Measurements from ENCODE around the gene GRAMD2B. TPM values are rescaled to one million over a fixed set of nuclear protein-coding genes. Genes with fewer than 3 reads are reported as not detected.

GRAMD2B gene
- total and polyA plus RNA-seq, 9 donors: 19.2 to 99.0 (median 32.2) TPM

DNA sequence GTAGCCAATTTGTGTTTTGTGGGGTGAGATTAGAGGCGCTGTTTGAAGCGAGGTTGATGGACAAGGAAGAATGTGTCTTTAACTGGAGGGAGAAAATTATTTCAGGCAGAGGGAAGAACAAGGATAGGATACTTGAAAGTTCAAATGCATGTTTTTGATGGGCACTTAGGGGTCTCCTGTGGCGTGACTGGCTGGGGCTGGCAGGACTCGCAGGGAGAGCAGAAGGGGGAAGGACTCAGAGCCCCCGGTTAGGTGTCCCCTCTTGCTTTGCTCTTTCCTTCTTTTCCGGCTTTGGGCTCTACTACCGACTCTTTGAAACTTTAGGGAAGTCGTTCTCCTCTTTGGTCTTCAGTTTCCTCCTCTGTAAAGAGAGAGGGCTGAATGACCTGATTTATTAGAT is 12.1 kb downstream of the GRAMD2B start:
- H3K27me3 ChIP-seq: no peaks in the 10 kb centered on the region
- H3K4me1 ChIP-seq (ENCODE audit: insufficient read depth): peaks cover 9% of the 10 kb centered on the region
- H3K4me3 ChIP-seq: no peak overlapping the region
- intact Hi-C loops (cut with DNase I): no loop called here
- 86 to 94% (median 93%) methylated on average over 8 of the region's 8 CpGs for WGBS, 3 donors
- H3K27ac ChIP-seq: no peak overlapping the region
- TF ChIP-seq, protein P1, sequence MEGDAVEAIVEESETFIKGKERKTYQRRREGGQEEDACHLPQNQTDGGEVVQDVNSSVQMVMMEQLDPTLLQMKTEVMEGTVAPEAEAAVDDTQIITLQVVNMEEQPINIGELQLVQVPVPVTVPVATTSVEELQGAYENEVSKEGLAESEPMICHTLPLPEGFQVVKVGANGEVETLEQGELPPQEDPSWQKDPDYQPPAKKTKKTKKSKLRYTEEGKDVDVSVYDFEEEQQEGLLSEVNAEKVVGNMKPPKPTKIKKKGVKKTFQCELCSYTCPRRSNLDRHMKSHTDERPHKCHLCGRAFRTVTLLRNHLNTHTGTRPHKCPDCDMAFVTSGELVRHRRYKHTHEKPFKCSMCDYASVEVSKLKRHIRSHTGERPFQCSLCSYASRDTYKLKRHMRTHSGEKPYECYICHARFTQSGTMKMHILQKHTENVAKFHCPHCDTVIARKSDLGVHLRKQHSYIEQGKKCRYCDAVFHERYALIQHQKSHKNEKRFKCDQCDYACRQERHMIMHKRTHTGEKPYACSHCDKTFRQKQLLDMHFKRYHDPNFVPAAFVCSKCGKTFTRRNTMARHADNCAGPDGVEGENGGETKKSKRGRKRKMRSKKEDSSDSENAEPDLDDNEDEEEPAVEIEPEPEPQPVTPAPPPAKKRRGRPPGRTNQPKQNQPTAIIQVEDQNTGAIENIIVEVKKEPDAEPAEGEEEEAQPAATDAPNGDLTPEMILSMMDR (IDR thresholded peaks at IDR 0.05): no peak
- no peak for TF ChIP-seq POLR2A (IDR thresholded peaks at IDR 0.05)
- TF ChIP-seq EP300 (IDR thresholded peaks at IDR 0.05): no peak
- H3K36me3 ChIP-seq: no peaks in the 10 kb centered on the region
- no peak for DNase-seq
- no peaks in the 10 kb centered on the region for H3K9me3 ChIP-seq

DNA sequence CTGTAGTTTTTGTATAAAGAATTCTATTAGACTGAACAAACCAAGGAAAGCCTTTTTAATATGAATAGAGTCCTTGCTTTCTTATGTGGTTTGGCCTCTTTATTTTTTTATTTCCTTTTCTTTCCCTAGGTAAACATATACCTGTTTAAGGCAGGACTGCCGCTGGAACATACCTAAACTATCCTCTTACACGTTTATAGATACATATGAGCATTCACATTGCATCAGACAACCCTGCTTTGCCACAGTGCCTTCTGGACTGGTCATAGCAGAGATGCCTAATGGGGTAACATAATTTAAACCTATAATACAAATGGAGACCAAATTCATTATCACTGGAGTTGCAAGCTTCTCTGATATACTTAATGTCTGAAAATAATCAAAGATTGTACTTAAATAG is 12.5 kb downstream of the GRAMD2B start:
- TF ChIP-seq POLR2A (IDR thresholded peaks at IDR 0.05) (no peak), EP300 (IDR thresholded peaks at IDR 0.05) (no peak)
- TF ChIP-seq, protein P1 (IDR thresholded peaks at IDR 0.05): no peak
- DNase-seq: no peak
- no peak overlapping the region for H3K27ac ChIP-seq
- H3K9me3 ChIP-seq: no peaks in the 10 kb centered on the region
- no peak overlapping the region for H3K4me3 ChIP-seq
- 84 to 89% (median 85%) methylated on average over 2 of the region's 2 CpGs for WGBS, 3 donors
- no peaks in the 10 kb centered on the region for H3K27me3 ChIP-seq
- intact Hi-C loops (cut with DNase I): no loop called here
- peaks cover 9% of the 10 kb centered on the region for H3K4me1 ChIP-seq (ENCODE audit: insufficient read depth)
- no peaks in the 10 kb centered on the region for H3K36me3 ChIP-seq

DNA sequence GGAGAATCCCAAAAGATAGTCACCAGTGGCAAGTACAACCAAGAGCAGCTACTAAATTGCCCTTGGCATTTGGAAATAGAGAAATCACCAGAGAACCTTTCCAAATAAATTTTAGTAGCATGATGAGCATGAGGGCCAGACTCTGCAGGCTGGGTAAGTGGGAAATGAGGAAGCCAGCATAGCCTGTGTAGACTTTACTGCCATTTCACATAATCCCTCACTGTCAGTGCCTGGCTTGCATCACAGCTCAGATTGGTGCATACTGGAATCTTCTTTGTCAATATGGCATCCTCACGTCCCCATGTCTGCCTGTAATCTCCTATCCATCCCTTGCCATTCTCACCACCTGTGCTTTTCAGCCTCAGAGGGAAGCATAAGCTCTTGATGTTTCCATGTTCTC is 14.5 kb downstream of the GRAMD2B start:
- Histone ChIP-seq H3K27me3 (no peaks in the 10 kb centered on the region), H3K9me3 (no peaks in the 10 kb centered on the region), H3K4me3 (no peak overlapping the region), H3K4me1 (ENCODE audit: insufficient read depth) (peaks cover 7% of the 10 kb centered on the region), H3K27ac (no peak overlapping the region), H3K36me3 (no peaks in the 10 kb centered on the region)
- DNase-seq: no peak
- 89 to 100% (median 94%) methylated on average over 1 of the region's 1 CpG for WGBS, 3 donors
- intact Hi-C loops (cut with DNase I): no loop called here
- no peak for TF ChIP-seq POLR2A (IDR thresholded peaks at IDR 0.05)
- TF ChIP-seq, protein P1 (IDR thresholded peaks at IDR 0.05): no peak
- no peak for TF ChIP-seq EP300 (IDR thresholded peaks at IDR 0.05)

- DNase-seq: no peak
- Histone ChIP-seq H3K36me3 (no peaks in the 10 kb centered on the region), H3K4me3 (no peak overlapping the region), H3K4me1 (ENCODE audit: insufficient read depth) (peaks cover 7% of the 10 kb centered on the region), H3K27ac (no peak overlapping the region), H3K9me3 (no peaks in the 10 kb centered on the region), H3K27me3 (no peaks in the 10 kb centered on the region)
- intact Hi-C loops (cut with DNase I): no loop called here
- 86 to 89% (median 88%) methylated on average over 4 of the region's 4 CpGs for WGBS, 3 donors
- no peak for TF ChIP-seq EP300 (IDR thresholded peaks at IDR 0.05)
- TF ChIP-seq, protein P1 (IDR thresholded peaks at IDR 0.05): no peak
- no peak for TF ChIP-seq POLR2A (IDR thresholded peaks at IDR 0.05)
These were observed 15.1 kb downstream of the GRAMD2B start for GRCh38 chr5:126438267-126438666.
